Liver (tissue), 3 donors: ENCODE results near the gene PSMB11.

ENCODE experiments used
- ATF3 ChIP-seq: IDR thresholded peaks from 2 replicates; pipeline ENCODE4 v1.6.1; 2016; ENCODE audit warnings: antibody characterized with exemption
- CTCF ChIP-seq: fragments of 150-350 bp; IDR thresholded peaks from 2 replicates; pipeline ENCODE4 v1.5.1; 2017; ENCODE audit warnings: improper control_type of control experiment, low read depth, low read length; ENCODE audit not compliant: missing input control
- FOXA1 ChIP-seq: IDR thresholded peaks from 2 replicates; pipeline ENCODE4 v1.6.1; 2016; ENCODE audit warnings: antibody characterized with exemption
- GABPA ChIP-seq, 2 donors: IDR thresholded peaks in 1 of 2; conservative IDR thresholded peaks in 1 of 2; 2 replicates each; pipeline ENCODE4 v1.6.1; 2016; ENCODE audit warnings: antibody characterized with exemption in 2 of 2, mild to moderate bottlenecking in 1 of 2, moderate library complexity in 1 of 2
- HNF4G ChIP-seq: IDR thresholded peaks from 2 replicates; pipeline ENCODE4 v1.6.1; 2016; ENCODE audit warnings: antibody characterized with exemption
- JUND ChIP-seq, 2 donors: IDR thresholded peaks; 2 replicates each; pipeline ENCODE4 v1.6.1; 2016; ENCODE audit warnings: antibody characterized with exemption in 2 of 2
- MAX ChIP-seq: IDR thresholded peaks from 2 replicates; pipeline ENCODE4 v1.6.1; 2016; ENCODE audit warnings: antibody characterized with exemption
- RXRA ChIP-seq, 2 donors: IDR thresholded peaks; 2 replicates each; pipeline ENCODE4 v1.6.1; 2017 to 2018; ENCODE audit warnings: antibody characterized with exemption in 2 of 2, mild to moderate bottlenecking in 1 of 2
- SP1 ChIP-seq: IDR thresholded peaks from 2 replicates; pipeline ENCODE4 v1.6.1; 2018; ENCODE audit warnings: antibody characterized with exemption, mild to moderate bottlenecking
- YY1 ChIP-seq: IDR thresholded peaks from 2 replicates; pipeline ENCODE4 v1.6.1; 2016; ENCODE audit warnings: antibody characterized with exemption, mild to moderate bottlenecking
- ZBTB33 ChIP-seq: IDR thresholded peaks from 2 replicates; pipeline ENCODE4 v1.6.1; 2016; ENCODE audit warnings: antibody characterized with exemption
- donor health status: healthy.
- donor health status: healthy.

GRCh38 chr14:23089498-23090253 is 47.7 kb downstream of the PSMB11 start:
- no peak for TF ChIP-seq ATF3
- no peak for TF ChIP-seq CTCF
- TF ChIP-seq ZBTB33: no peak
- TF ChIP-seq HNF4G: no peak
- no peak for TF ChIP-seq RXRA (IDR thresholded peaks at IDR 0.05)
- TF ChIP-seq YY1: no peak
- no peak for TF ChIP-seq GABPA (IDR thresholded peaks at IDR 0.05 in 1 of 2, conservative IDR thresholded peaks at IDR 0.05 in 1 of 2)
- no peak for TF ChIP-seq SP1
- no peak for TF ChIP-seq JUND (IDR thresholded peaks at IDR 0.05)
- no peak for TF ChIP-seq FOXA1
- TF ChIP-seq MAX: no peak
